Neutrophil (primary cell): ENCODE measurements around the gene TM4SF18.

Experiments used
- H3K27ac ChIP-seq: fragments of 200-600 bp; sonication (generic); 2 replicates; pipeline ENCODE4 v1.5.1; 2016; ENCODE audit warnings: mild to moderate bottlenecking, moderate library complexity
- H3K27me3 ChIP-seq: fragments of 200-600 bp; sonication (generic); 2 replicates; pipeline ENCODE4 v1.6.0; 2016; ENCODE audit warnings: mild to moderate bottlenecking
- H3K36me3 ChIP-seq: fragments of 200-600 bp; sonication (generic); 2 replicates; pipeline ENCODE4 v1.5.1; 2017
- H3K4me1 ChIP-seq, 2 experiments: fragments of 200-600 bp in 1 of 2; sonication (generic) in 1 of 2; 1 replicate in 1 of 2; 2 replicates in 1 of 2; pipeline versions ENCODE4 v1.5.1 to v1.6.1; 2013 to 2016; ENCODE audit warnings: low read depth in 1 of 2, low read length in 1 of 2, mild to moderate bottlenecking in 1 of 2, moderate library complexity in 1 of 2; ENCODE audit not compliant: control insufficient read depth in 1 of 2, insufficient read depth in 1 of 2
- H3K4me3 ChIP-seq, 2 experiments: fragments of 200-600 bp in 1 of 2; sonication (generic) in 1 of 2; 1 replicate in 1 of 2; 2 replicates in 1 of 2; pipeline ENCODE4 v1.5.1; 2013 to 2016; ENCODE audit warnings: low read depth in 1 of 2, low read length in 1 of 2, mild to moderate bottlenecking in 1 of 2, moderate library complexity in 1 of 2
- H3K9me3 ChIP-seq: fragments of 200-600 bp; sonication (generic); 2 replicates; pipeline ENCODE4 v1.5.1; 2016
- TF ChIP-seq, protein P1 (sequence below): fragments of 200-600 bp; sonication (generic); IDR thresholded peaks from 2 replicates; pipeline ENCODE4 v1.5.1; 2016; ENCODE audit warnings: antibody characterized with exemption

TM4SF18 gene

DNA sequence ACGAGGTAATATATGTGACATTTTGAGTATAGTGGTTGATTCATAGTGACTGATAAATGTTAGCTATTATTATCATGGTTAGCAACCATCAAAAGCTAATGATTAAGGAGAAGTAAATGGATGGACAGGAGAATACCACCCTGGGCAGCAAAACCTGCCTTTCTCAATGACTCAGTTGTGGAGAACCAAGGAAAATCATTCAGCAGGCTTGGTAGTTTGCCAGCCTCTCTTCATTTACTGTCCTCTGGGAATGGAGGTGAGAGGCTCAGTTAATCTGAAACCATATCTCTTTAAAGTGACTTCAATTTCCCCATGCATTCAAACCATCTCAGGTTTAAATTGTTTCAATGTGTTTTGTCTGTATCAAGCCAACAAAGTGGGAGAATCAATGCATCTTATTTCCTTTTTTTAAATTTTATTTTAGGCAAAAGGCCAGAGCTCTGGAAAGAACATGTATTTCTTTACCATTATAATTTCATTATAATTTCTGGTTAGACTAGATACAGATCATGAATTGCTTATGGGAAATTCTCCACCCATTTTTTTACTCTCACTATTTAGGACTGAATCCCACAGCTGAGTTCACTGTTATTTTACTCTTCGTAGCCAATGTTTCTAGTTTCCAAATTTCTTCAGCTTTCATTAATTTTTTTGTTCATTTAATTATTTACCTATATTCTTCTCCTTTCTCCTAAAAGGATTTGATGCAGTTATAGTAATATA, 2.7 kb downstream of the TM4SF18 start:
- Histone ChIP-seq H3K27me3 (no peaks in the 10 kb centered on the region), H3K4me3 (no peak overlapping the region), H3K27ac (no peak overlapping the region), H3K36me3 (no peaks in the 10 kb centered on the region), H3K9me3 (no peaks in the 10 kb centered on the region), H3K4me1 (no peaks in the 10 kb centered on the region)
- TF ChIP-seq, protein P1, sequence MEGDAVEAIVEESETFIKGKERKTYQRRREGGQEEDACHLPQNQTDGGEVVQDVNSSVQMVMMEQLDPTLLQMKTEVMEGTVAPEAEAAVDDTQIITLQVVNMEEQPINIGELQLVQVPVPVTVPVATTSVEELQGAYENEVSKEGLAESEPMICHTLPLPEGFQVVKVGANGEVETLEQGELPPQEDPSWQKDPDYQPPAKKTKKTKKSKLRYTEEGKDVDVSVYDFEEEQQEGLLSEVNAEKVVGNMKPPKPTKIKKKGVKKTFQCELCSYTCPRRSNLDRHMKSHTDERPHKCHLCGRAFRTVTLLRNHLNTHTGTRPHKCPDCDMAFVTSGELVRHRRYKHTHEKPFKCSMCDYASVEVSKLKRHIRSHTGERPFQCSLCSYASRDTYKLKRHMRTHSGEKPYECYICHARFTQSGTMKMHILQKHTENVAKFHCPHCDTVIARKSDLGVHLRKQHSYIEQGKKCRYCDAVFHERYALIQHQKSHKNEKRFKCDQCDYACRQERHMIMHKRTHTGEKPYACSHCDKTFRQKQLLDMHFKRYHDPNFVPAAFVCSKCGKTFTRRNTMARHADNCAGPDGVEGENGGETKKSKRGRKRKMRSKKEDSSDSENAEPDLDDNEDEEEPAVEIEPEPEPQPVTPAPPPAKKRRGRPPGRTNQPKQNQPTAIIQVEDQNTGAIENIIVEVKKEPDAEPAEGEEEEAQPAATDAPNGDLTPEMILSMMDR = no peak

DNA sequence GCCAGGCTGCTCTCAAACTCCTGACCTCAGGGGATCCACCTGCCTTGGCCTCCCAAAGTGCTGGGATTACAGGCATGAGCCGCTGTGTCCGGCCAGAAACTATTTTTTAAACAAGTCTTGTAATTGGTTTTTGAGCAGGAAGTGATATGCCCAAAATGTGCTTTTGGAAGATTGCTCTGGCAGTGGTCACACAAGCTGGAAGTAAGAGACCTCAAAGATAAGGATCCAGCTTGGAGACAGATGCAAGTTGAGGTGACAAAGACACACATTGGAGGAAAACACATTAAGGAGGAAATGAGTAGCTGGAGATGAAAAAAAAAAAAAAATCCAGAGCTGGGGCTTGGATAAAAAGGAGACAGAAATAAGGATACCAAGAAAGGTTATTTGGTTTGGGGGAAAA, 6.3 kb downstream of the TM4SF18 start:
- TF ChIP-seq, protein P1 = no peak

DNA sequence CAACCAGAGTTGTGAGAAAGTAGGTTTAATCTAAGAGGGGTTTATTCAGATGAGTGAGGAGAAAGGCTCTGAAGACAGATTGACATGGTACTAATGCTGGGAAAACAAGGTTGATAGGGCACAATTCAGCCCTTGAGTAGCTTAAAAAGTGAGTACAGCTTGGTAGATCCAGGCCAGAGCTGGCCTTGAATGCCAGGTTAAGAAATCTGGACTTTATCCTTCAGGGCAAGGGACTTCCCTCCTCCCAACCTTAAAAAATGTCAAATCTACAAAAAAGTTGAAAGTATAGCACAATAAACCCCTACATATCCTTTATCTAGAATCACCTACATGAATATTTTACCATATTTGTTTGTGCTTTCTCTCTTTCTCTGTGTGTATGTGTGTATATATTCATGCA, 7.9 kb downstream of the TM4SF18 start:
- H3K4me1 ChIP-seq = no peaks in the 10 kb centered on the region
- H3K4me3 ChIP-seq = no peak overlapping the region
- H3K27ac ChIP-seq = no peak overlapping the region
- H3K27me3 ChIP-seq = no peaks in the 10 kb centered on the region
- TF ChIP-seq, protein P1 = no peak
- H3K36me3 ChIP-seq = no peaks in the 10 kb centered on the region
- no peaks in the 10 kb centered on the region for H3K9me3 ChIP-seq

More for the DNA sequence above, 6.3 kb downstream of the TM4SF18 start:
- H3K27me3 ChIP-seq = no peaks in the 10 kb centered on the region
- no peaks in the 10 kb centered on the region for H3K9me3 ChIP-seq
- no peak overlapping the region for H3K27ac ChIP-seq
- H3K4me3 ChIP-seq = no peak overlapping the region
- H3K4me1 ChIP-seq = no peaks in the 10 kb centered on the region
- H3K36me3 ChIP-seq = no peaks in the 10 kb centered on the region

DNA sequence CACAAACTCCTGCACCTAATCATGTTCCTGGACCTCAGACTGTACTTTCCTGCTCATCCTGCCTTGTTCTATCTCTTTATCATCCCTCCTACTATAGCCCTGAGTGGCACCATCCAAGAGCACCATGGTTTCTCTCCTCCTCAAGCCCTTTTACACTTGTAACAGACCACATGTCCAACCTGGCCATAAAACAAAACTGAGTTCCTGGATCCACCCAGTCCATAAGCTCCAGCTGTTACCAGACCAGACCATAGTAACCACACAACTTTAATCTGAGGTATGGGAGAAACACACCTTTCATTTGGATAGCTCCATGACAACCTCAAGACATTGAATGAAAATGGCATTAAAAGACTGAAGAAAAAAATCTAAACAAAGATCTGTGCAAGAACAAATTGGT, 9.1 kb downstream of the TM4SF18 start:
- Histone ChIP-seq H3K36me3 (no peaks in the 10 kb centered on the region), H3K4me1 (no peaks in the 10 kb centered on the region), H3K9me3 (no peaks in the 10 kb centered on the region), H3K27ac (no peak overlapping the region), H3K27me3 (no peaks in the 10 kb centered on the region), H3K4me3 (no peak overlapping the region)
- TF ChIP-seq, protein P1 = no peak

DNA sequence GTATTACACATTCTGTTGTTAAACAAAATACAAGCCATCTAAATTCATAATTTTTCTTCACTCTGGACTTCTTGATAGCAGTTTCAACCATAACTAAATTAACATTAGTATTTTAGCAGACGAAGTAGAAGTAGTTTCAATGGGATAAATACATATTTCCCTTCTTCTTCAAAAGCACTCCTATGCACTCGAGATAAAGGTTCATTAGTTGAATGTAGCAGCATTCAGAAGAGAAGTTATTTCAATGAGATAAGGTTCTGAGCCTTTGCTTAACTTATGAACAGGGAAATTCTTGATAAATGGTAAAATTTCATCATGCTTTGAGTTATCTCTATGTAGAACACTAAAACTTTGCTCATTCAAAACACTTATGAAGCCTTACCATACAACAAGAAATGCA, 11.8 kb downstream of the TM4SF18 start:
- Histone ChIP-seq H3K9me3 (no peaks in the 10 kb centered on the region), H3K27ac (no peak overlapping the region), H3K27me3 (no peaks in the 10 kb centered on the region), H3K36me3 (no peaks in the 10 kb centered on the region), H3K4me1 (no peaks in the 10 kb centered on the region), H3K4me3 (no peak overlapping the region)
- TF ChIP-seq, protein P1 = no peak
